Measurements from ENCODE around the gene ODAD3.

The ODAD3 gene

GRCh38 chr19:11374433-11375142, 60.3 kb downstream of the ODAD3 start, which contains the start of gene SWSAP1:
TSS of gene SWSAP1 (plus strand) at chr19:11374666. CDS start at chr19:11374681, 15 bp downstream.
- no peak for TF ChIP-seq CTCF (IDR thresholded peaks at IDR 0.05; ENCODE audit: low read depth, low read length)
- Histone ChIP-seq H3K9me3 (ENCODE audit: severe bottlenecking) (no peaks in the 10 kb centered on the region), H3K4me3 (ENCODE audit: low read depth, low read length) (peak within 1 kb of the TSS; percentile 59), H3K36me3 (no peaks in the 10 kb centered on the region; the same call in 1 of the 2 replicates), H3K27me3 (ENCODE audit: insufficient read depth, low read depth, severe bottlenecking) (no peaks in the 10 kb centered on the region), H3K27ac (peak within 1 kb of the TSS; percentile 90)
- DNase-seq = peak; percentile 99

GRCh38 chr19:11373885-11374432, 61.0 kb downstream of the ODAD3 start:
- Histone ChIP-seq H3K36me3 (no peaks in the 10 kb centered on the region; the same call in 1 of the 2 replicates), H3K9me3 (ENCODE audit: severe bottlenecking) (no peaks in the 10 kb centered on the region), H3K27ac (no peak overlapping the region; the same call in 1 of the 2 replicates), H3K27me3 (ENCODE audit: insufficient read depth, low read depth, severe bottlenecking) (no peaks in the 10 kb centered on the region), H3K4me3 (ENCODE audit: low read depth, low read length) (peak overlapping the region; percentile 59)
- no peak for TF ChIP-seq CTCF (IDR thresholded peaks at IDR 0.05; ENCODE audit: low read depth, low read length)
- no peak for DNase-seq

- no peaks in the 10 kb centered on the region; the same call in 1 of the 2 replicates for H3K36me3 ChIP-seq
- TF ChIP-seq CTCF (IDR thresholded peaks at IDR 0.05; ENCODE audit: low read depth, low read length) = no peak
- no peaks in the 10 kb centered on the region for H3K9me3 ChIP-seq (ENCODE audit: severe bottlenecking)
- H3K27ac ChIP-seq = no peak overlapping the region
- DNase-seq = no peak
- no peak overlapping the region for H3K4me3 ChIP-seq (ENCODE audit: low read depth, low read length)
- no peaks in the 10 kb centered on the region for H3K27me3 ChIP-seq (ENCODE audit: insufficient read depth, low read depth, severe bottlenecking)
These were observed 61.6 kb downstream of the ODAD3 start for GRCh38 chr19:11373166-11373884.

GRCh38 chr19:11370744-11371143, 64.2 kb downstream of the ODAD3 start:
- Histone ChIP-seq H3K27ac (no peak overlapping the region), H3K4me3 (ENCODE audit: low read depth, low read length) (no peak overlapping the region), H3K27me3 (ENCODE audit: insufficient read depth, low read depth, severe bottlenecking) (no peaks in the 10 kb centered on the region), H3K9me3 (ENCODE audit: severe bottlenecking) (no peaks in the 10 kb centered on the region), H3K36me3 (peaks cover 2% of the 10 kb centered on the region)
- no peak for DNase-seq
- TF ChIP-seq CTCF (IDR thresholded peaks at IDR 0.05; ENCODE audit: low read depth, low read length) = no peak
